Breast epithelium (tissue), 4 donors: ENCODE results near the gene PIP5KL1. TPM values are rescaled to one million over a fixed set of nuclear protein-coding genes. Genes with fewer than 3 reads are reported as not detected.

Source experiments
- DNase-seq, 2 donors: peaks; one replicate each; pipeline ENCODE4 v3.0.0-alpha.2; 2019; ENCODE audit warnings: low spot score in 2 of 2
- H3K27ac ChIP-seq, 2 donors: fragments of 200-600 bp; sonication (generic) in 1 of 2; one replicate each; pipeline ENCODE4 v1.5.1; 2016 to 2019; ENCODE audit warnings: mild to moderate bottlenecking in 1 of 2
- H3K27me3 ChIP-seq, 2 donors: fragments of 200-600 bp; sonication (generic) in 1 of 2; one replicate each; pipeline versions ENCODE4 v1.5.1 to v1.6.0; 2017 to 2019; ENCODE audit warnings: control low read depth in 1 of 2, mild to moderate bottlenecking in 1 of 2
- H3K36me3 ChIP-seq: fragments of 200-600 bp; one replicate; pipeline ENCODE4 v1.5.1; 2019
- H3K4me1 ChIP-seq, 2 donors: fragments of 200-600 bp; sonication (generic); one replicate each; pipeline ENCODE4 v1.5.1; 2016 to 2019; ENCODE audit warnings: control low read depth in 1 of 2
- H3K4me3 ChIP-seq, 3 donors: fragments of 200-600 bp; sonication (generic); 1 replicate in 2 of 3; 2 replicates in 1 of 3; pipeline ENCODE4 v1.5.1; 2016 to 2019; ENCODE audit warnings: mild to moderate bottlenecking in 3 of 3, moderate library complexity in 2 of 3
- H3K9me3 ChIP-seq, 2 donors: fragments of 200-600 bp; sonication (generic) in 1 of 2; one replicate each; pipeline ENCODE4 v1.5.1; 2016 to 2019; ENCODE audit warnings: control low read depth in 1 of 2
- CTCF ChIP-seq, 3 donors: fragments of 450-650 bp; IDR thresholded peaks; one replicate each; pipeline ENCODE4 v1.5.1; 2016 to 2017; ENCODE audit warnings: antibody characterized with exemption in 3 of 3, mild to moderate bottlenecking in 3 of 3, moderate library complexity in 3 of 3
- POLR2A ChIP-seq: fragments of 450-650 bp; IDR thresholded peaks from one replicate; pipeline ENCODE4 v1.6.1; 2016; ENCODE audit warnings: antibody characterized with exemption, mild to moderate bottlenecking, moderate library complexity
- POLR2AphosphoS5 ChIP-seq, 3 donors: sonication (generic); formaldehyde crosslinking; IDR thresholded peaks; one replicate each; pipeline ENCODE4 v1.6.1; 2017; ENCODE audit warnings: antibody characterized with exemption in 3 of 3
- intact Hi-C: fragments of 100-400 bp; cut with DNase I; formaldehyde crosslinking; loops from one replicate; pipeline ENCODE4 v1.15.1; 2023; ENCODE audit warnings: low total_unique reads
- total RNA-seq, 3 donors: library from RNA; depleted of rRNA; stranded (reverse); fragments of >200 nt; gene quantifications; one replicate each; pipeline ENCODE4 v1.1.0, GENCODE V29; 2016

PIP5KL1 gene
- total RNA-seq, 3 donors from 2014 or later = 2.2 to 10.1 (median 5.2) TPM

DNA sequence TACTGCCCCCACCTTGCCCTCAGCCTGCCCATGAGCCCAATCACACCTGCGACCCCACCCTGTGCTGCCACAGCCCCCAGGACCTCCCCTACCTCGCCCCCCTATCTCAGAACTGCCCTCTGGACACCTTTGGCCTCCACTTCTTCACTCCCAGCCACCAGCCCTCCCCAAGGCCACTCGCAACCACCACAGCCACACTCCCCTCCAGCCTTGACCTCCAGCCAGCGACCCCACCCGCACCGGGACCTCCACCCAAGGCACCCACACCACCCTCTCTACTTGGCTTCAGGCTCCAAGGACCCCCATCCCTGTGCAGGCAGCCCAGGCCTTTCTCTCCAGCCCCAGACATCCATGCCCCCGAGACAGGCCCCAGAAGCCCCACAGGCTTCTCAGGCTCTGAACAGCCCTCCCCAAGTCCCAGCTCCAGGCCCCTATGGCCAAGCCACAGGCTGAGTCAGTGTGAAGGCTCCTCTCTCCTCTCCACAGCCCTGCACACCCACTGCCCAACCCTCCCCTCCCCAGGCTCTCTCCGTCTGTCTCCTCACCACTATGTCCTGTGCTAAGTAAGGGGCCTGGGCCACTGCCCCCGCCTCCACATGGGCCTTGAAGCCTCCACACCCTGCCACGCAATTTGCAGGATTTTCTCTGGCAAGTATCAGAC, 55.1 kb downstream of the PIP5KL1 start:
- Histone ChIP-seq H3K4me1 (peaks cover 9 to 24% of the 10 kb centered on the region in 2 donors), H3K9me3 (no peaks in the 10 kb centered on the region), H3K4me3 (no peak overlapping the region), H3K36me3 (no peaks in the 10 kb centered on the region), H3K27me3 (no peaks in the 10 kb centered on the region), H3K27ac (peak overlapping the region; percentile 22 to 55)
- intact Hi-C loops = loop anchor here (10.0 kb wide), 1 partner anchor 91 kb away; the partner anchor contains the start of gene CDK9
- DNase-seq = no peak
- TF ChIP-seq POLR2A (no peak), POLR2AphosphoS5 (IDR thresholded peaks at IDR 0.05) (no peak), CTCF (IDR thresholded peaks at IDR 0.05) (no peak)

DNA sequence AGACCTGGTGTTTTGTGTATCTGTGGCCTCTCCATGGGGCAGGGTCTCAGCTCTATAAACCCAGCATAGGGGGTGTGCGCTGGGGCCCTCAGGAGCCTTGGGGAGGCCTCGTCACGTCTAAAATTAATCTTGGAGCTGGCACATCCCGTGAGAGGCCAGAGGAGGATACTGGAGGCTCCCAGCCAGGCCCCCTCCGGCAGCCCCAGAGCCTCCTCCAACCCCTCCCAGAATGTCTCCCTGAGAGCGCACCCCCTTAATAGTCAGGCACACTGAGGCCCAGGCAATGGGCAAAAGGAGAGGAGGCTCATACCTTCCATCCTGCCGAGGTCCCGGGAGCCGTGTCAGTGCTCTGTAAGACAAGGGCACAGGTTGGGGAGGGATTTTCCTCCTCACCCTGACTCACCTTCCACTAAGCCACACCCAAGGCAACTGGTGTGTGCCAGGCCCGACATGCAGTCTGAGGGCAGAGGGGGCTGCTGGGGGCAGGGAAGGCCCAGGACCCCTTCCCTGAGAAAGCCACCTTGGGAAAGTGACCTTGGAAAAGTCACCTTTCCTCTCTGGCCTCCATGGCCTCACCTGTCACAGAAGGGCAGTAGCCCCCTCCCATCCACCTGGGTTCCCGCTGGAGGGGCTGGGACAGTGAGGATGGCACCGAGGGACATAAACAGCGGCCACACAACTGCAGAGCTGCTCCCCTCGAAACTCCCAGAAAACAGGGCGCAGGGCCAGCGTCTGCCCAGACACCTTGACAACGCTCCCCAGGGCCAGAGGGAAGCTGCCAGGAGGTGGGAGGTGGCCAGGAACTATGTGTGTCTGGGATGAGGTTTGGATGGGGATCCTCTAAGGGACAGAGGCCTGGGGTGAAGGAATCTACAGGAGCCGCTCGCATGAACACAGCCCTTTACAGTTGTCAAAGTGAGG, 56.0 kb downstream of the PIP5KL1 start:
- intact Hi-C loops = loop anchor here (10.0 kb wide), 1 partner anchor 90 kb away; the partner anchor contains the start of gene CDK9
- peaks cover 9 to 24% of the 10 kb centered on the region in 2 donors for H3K4me1 ChIP-seq
- peak in 1 of 2 donors; percentile 75 for DNase-seq
- peak overlapping the region; percentile 22 to 55 for H3K27ac ChIP-seq
- H3K9me3 ChIP-seq = no peaks in the 10 kb centered on the region
- no peaks in the 10 kb centered on the region for H3K27me3 ChIP-seq
- TF ChIP-seq POLR2A = no peak
- no peak for TF ChIP-seq CTCF (IDR thresholded peaks at IDR 0.05)
- no peak for TF ChIP-seq POLR2AphosphoS5 (IDR thresholded peaks at IDR 0.05)
- no peaks in the 10 kb centered on the region for H3K36me3 ChIP-seq
- peak overlapping the region in 1 of 3 donors; percentile 33 for H3K4me3 ChIP-seq

- Histone ChIP-seq H3K27me3 (no peaks in the 10 kb centered on the region), H3K4me3 (peak overlapping the region in 1 of 3 donors; percentile 33), H3K4me1 (peaks cover 9 to 24% of the 10 kb centered on the region in 2 donors), H3K9me3 (no peaks in the 10 kb centered on the region), H3K36me3 (no peaks in the 10 kb centered on the region), H3K27ac (peak overlapping the region; percentile 22 to 55)
- TF ChIP-seq CTCF (IDR thresholded peaks at IDR 0.05) (no peak), POLR2A (no peak), POLR2AphosphoS5 (IDR thresholded peaks at IDR 0.05) (no peak)
- DNase-seq = peak; percentile 41 to 70
- intact Hi-C loops = loop anchor here (1.0 to 10.0 kb wide), 2 partner anchors 89 to 136 kb away; partner anchors contain the start of gene CDK9
Observed at GRCh38 chr9:127873886-127874285, 56.7 kb downstream of the PIP5KL1 start.

DNA sequence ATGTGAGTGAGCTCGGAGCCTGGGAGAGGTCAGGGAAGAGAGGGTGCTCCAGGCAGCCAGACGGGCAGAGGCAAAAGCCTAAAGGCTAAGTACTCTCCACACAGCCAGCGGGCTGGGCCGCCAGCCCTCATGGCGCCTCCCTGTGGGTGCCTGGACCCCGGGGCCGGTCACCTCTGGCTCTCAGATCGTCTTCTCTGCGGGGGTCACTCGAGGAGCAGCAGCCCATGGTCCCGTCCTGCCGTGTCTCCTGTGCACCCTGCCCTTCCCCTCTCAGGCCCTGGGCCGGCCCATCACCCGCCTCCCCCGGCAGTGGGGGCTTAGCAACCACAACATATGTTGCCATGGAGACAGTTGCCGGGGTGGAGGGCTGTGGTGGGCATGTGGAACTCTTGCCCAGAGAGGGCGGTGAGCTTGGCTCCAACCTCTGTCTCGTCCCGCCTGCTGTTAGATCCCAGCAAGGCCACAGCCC, 57.3 kb downstream of the PIP5KL1 start:
- intact Hi-C loops = loop anchor here (1.0 to 10.0 kb wide), 2 partner anchors 88 to 135 kb away; partner anchors contain the start of gene CDK9
- no peaks in the 10 kb centered on the region for H3K27me3 ChIP-seq
- peaks cover 9 to 24% of the 10 kb centered on the region in 2 donors for H3K4me1 ChIP-seq
- H3K4me3 ChIP-seq = no peak overlapping the region
- no peaks in the 10 kb centered on the region for H3K9me3 ChIP-seq
- H3K36me3 ChIP-seq = no peaks in the 10 kb centered on the region
- DNase-seq = no peak
- H3K27ac ChIP-seq = peak overlapping the region in 1 of 2 donors; percentile 9
- no peak for TF ChIP-seq CTCF (IDR thresholded peaks at IDR 0.05)
- TF ChIP-seq POLR2A = no peak
- TF ChIP-seq POLR2AphosphoS5 (IDR thresholded peaks at IDR 0.05) = no peak
